HEK293T (cell line): ENCODE results near the gene PATJ.
A peak's percentile ranks its signal among the peaks of the same experiment; 100 is the strongest.
"Not testable (repeated sequence)": the region's sequence is repeated elsewhere in the genome, so short reads cannot be mapped to it uniquely, and the experiment has no call there.

Experiments used
- CTCF ChIA-PET: fragments of 350-600 bp; formaldehyde crosslinking; extraction: SDS; loops from one replicate; lab custom pipeline; 2021; ENCODE audit warnings: antibody characterized with exemption, inconsistent platforms; lab: Yijun Ruan, JAX
- POLR2A ChIA-PET: fragments of 350-600 bp; formaldehyde crosslinking; extraction: SDS; loops from one replicate; lab custom pipeline; 2020; ENCODE audit warnings: antibody characterized with exemption, inconsistent platforms; lab: Yijun Ruan, JAX
- DNase-seq: peaks from one replicate; pipeline ENCODE4 v3.0.0; 2012; ENCODE audit warnings: mixed read lengths; ENCODE audit errors: extremely low spot score
- ARNT ChIP-seq: fragments of 450-650 bp; IDR thresholded peaks from 2 replicates; pipeline ENCODE4 v1.6.1; 2017; ENCODE audit warnings: mild to moderate bottlenecking
- BHLHE40 ChIP-seq: fragments of 450-650 bp; IDR thresholded peaks from 2 replicates; pipeline ENCODE4 v1.6.1; 2016; ENCODE audit warnings: mild to moderate bottlenecking, moderate library complexity, borderline replicate concordance
- CTBP1 ChIP-seq: fragments of 450-650 bp; IDR thresholded peaks from 2 replicates; pipeline ENCODE4 v1.6.1; 2016; ENCODE audit warnings: borderline replicate concordance
- ELF4 ChIP-seq: fragments of 450-650 bp; IDR thresholded peaks from 2 replicates; pipeline ENCODE4 v1.6.1; 2017; ENCODE audit warnings: antibody characterized with exemption
- FOXA1 ChIP-seq: fragments of 450-650 bp; IDR thresholded peaks from 2 replicates; pipeline ENCODE4 v1.6.1; 2016; ENCODE audit warnings: mild to moderate bottlenecking
- FOXK2 ChIP-seq: fragments of 450-650 bp; IDR thresholded peaks from 2 replicates; pipeline ENCODE4 v1.6.1; 2016; ENCODE audit warnings: mild to moderate bottlenecking
- FOXM1 ChIP-seq: fragments of 450-650 bp; IDR thresholded peaks from 2 replicates; pipeline ENCODE4 v1.6.1; 2017; ENCODE audit warnings: mild to moderate bottlenecking, borderline replicate concordance
- HDGF ChIP-seq: fragments of 450-650 bp; IDR thresholded peaks from 2 replicates; pipeline ENCODE4 v1.6.1; 2017; ENCODE audit warnings: antibody characterized with exemption, borderline replicate concordance
- L3MBTL2 ChIP-seq: fragments of 450-650 bp; conservative IDR thresholded peaks from 2 replicates; pipeline ENCODE4 v1.6.1; 2016; ENCODE audit warnings: mild to moderate bottlenecking
- LEF1 ChIP-seq: fragments of 450-650 bp; IDR thresholded peaks from 2 replicates; pipeline ENCODE4 v1.6.1; 2017; ENCODE audit warnings: mild to moderate bottlenecking, borderline replicate concordance
- NFRKB ChIP-seq: fragments of 450-650 bp; IDR thresholded peaks from 2 replicates; pipeline ENCODE4 v1.6.1; 2016; ENCODE audit warnings: mild to moderate bottlenecking, moderate library complexity
- SP1 ChIP-seq: fragments of 450-650 bp; IDR thresholded peaks from 2 replicates; pipeline ENCODE4 v1.6.1; 2017
- SUZ12 ChIP-seq: fragments of 450-650 bp; IDR thresholded peaks from 2 replicates; pipeline ENCODE4 v1.6.1; 2016; ENCODE audit warnings: mild to moderate bottlenecking
- TARDBP ChIP-seq: fragments of 450-650 bp; IDR thresholded peaks from 2 replicates; pipeline ENCODE4 v1.6.1; 2016
- ZNF384 ChIP-seq: fragments of 450-650 bp; IDR thresholded peaks from 2 replicates; pipeline ENCODE4 v1.6.1; 2016
- TF ChIP-seq, protein P1 (sequence below): fragments of 450-650 bp; IDR thresholded peaks from 2 replicates; pipeline ENCODE4 v1.6.1; 2016

PATJ gene

DNA sequence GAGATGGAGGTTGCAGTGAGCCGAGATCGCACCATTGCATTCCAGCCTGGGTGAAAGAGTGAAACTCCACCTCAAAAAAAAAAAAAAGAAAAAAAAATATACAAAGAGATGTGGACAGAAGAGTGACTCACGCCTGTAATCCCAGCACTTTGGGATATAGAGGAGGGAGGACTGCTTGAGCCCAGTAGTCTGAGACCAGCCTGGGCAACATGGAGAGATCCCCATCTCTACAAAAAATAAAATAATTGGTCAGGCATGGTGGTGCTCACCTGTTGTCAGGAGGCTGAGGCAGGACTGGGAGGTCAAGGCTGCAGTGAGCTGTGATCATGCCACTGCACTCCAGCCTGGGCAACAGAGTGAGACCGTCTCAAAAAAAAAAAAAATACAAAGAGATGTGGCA, 31.0 kb upstream of the PATJ start:
- peak; percentile 59 for TF ChIP-seq ZNF384
- POLR2A ChIA-PET = interaction anchor here (1.2 kb wide), 1 partner anchor 33 kb away, joined by 3 read pairs; no protein-coding TSS in a partner anchor
- DNase-seq, CTCF ChIA-PET: not testable (repeated sequence)

DNA sequence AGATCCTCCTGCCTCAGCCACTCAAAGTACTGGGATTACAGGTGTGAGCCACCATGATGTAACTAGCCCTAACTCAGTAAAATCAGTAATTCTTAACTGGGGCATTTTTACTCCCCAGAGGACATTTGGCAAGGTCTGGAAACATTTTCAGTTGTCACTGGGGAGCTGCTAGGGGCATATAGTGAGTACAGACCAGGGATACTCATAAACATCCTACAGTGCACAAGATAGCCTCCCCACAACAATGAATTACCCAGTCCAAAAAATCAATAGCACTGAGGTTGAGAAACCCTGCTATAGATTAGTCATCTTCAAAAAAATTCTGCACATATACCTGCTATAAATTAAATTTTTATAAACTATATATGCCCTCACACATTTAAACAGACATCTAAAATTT, 30.3 kb upstream of the PATJ start:
- no peak for DNase-seq
- TF ChIP-seq ZNF384 (no peak), LEF1 (no peak), HDGF (no peak), ELF4 (no peak), L3MBTL2 (no peak), CTBP1 (no peak), SUZ12 (no peak), ARNT (no peak), NFRKB (no peak), FOXA1 (no peak), FOXK2 (no peak), BHLHE40 (no peak), SP1 (no peak), TARDBP (no peak), FOXM1 (no peak)
- TF ChIP-seq, protein P1, sequence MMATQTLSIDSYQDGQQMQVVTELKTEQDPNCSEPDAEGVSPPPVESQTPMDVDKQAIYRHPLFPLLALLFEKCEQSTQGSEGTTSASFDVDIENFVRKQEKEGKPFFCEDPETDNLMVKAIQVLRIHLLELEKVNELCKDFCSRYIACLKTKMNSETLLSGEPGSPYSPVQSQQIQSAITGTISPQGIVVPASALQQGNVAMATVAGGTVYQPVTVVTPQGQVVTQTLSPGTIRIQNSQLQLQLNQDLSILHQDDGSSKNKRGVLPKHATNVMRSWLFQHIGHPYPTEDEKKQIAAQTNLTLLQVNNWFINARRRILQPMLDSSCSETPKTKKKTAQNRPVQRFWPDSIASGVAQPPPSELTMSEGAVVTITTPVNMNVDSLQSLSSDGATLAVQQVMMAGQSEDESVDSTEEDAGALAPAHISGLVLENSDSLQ = no peak
- POLR2A ChIA-PET = interaction anchor here (1.2 kb wide), 1 partner anchor 32 kb away, joined by 3 read pairs; no protein-coding TSS in a partner anchor
- CTCF ChIA-PET = no interaction called here

DNA sequence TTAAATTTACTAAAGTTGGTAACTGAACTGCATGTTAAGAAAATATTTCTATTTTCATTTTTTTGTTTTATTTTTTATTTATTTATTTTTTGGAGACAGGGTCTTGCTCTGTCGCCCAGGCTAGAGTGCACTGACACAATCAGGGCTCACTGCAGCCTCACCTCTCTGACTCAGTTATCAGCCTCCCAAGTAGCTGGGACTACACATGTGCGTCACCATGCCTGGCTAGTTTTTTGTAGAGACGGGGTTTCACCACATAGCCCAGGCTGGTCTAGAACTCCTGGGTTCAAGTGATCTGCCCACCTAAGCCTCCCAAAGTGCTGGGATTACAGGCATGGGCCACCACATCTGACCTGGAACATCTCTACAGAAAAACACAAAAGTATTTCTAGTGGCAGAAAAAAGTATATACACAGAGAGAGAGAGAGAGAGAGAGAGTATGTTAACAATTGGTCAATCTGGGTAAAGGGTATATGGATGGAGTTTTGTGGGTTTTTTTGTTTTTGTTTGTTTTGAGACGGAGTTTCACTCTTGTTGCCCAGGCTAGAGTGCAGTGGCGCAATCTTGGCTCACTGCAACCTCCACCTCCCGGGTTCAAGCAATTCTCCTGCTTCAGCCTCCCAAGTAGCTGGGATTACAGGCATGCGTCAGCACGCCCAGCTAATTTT, 23.1 kb upstream of the PATJ start:
- DNase-seq, POLR2A ChIA-PET, CTCF ChIA-PET: not testable (repeated sequence)

DNA sequence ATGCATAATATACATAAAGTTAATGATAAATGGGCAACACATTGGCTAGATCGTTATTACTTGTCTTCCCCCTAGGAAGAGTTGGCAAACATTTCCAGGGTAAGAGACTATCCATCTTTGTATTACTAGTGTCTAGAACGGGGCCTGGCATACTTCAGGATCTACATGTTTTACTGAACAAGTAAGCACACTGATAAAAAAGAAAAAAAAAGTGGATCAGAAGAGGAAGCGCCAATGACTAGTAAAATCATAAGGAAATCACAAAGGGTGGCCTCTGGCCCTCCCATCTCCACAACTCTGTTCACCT, 17.8 kb upstream of the PATJ start:
- CTCF ChIA-PET = no interaction called here
- DNase-seq = no peak
- TF ChIP-seq SUZ12 (no peak), TARDBP (no peak), FOXM1 (no peak), NFRKB (no peak), L3MBTL2 (no peak), CTBP1 (no peak), ARNT (no peak), HDGF (no peak), BHLHE40 (no peak), FOXA1 (no peak), ZNF384 (no peak), ELF4 (no peak), SP1 (no peak), LEF1 (no peak), FOXK2 (no peak)
- TF ChIP-seq, protein P1 = no peak
- POLR2A ChIA-PET = no interaction called here

DNA sequence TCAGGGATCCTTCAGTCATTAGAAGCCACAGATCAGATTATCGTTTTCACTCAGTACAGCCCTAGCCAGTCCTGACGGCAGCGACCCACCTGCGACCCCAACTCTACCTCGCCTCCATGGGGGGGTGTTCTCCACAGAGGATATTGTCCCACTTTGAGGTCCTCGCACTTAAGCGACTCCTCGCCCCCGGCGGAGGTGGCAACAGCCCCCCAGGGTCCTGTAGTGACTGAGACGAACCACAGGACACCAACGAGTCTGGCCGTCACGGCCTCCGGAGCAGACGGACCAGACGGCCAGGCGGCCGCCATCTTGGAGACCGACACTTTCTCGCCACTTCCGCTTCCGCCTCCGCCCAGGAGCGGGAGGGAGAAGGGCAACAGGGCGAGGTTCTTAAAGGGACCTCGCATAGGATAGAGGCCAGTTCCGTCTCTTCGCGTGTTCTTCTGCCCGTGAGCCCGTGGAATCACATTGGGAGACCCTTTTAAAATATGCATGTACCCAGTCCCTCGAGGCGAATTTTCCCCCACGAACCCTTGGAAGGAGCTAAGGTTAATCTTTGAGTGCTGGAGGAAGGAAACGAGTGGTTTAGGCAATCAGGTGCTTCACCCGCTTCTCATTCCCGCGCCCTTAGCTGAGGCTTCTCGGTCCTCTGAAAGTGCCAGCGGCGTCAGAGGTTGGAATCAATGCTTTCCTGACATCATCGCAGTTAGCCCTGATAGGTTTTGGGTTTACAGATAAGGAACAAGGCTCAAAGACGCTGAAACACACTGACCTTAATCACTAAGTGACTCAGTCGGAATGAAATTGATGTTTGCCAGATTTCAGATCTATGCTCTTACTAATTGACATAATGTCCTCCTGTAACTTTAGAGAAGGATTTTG, 17.2 kb upstream of the PATJ start, which contains the start of gene TM2D1:
TM2D1 (minus strand) TSS at position 329 of the 882 bp plus-strand sequence; CDS start at position 308, 21 bp downstream.
- ChIA-PET CTCF (no interaction called here), POLR2A (interaction anchor here (0.6 to 1.1 kb wide), 3 partner anchors 11 to 19 kb away, joined by 3 to 4 read pairs (median 4); no protein-coding TSS in a partner anchor)
- DNase-seq = peak; percentile 98
- TF ChIP-seq TARDBP (peak; percentile 41; the same call in 1 of the 2 replicates), CTBP1 (peak; percentile 5; the same call in 1 of the 2 replicates), ARNT (no peak), ELF4 (peak; percentile 99), SUZ12 (no peak), L3MBTL2 (peak; percentile 98), FOXA1 (no peak), FOXK2 (peak; percentile 77; the same call in 1 of the 2 replicates), NFRKB (peak; percentile 96), BHLHE40 (no peak)

DNA sequence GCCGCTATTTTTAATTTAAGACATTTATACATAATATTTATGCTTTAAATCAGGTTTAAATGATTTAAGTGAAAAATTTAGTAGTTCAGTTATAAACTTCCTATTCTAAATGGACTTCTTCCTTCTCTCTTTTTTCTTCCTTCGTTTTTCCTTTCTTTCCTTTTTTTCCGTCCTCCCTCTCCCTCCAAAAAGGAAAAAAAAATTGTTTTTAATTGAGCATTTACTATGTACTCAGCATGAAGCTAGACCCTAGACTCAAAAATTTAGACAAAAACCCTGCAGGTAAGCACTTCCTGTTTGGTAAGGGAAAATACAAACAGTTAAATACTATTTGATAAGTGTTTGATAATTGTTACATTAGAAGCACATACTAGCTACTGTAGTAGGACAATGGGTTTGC, 14.7 kb upstream of the PATJ start:
- ChIA-PET CTCF (no interaction called here), POLR2A (no interaction called here)
- DNase-seq = no peak
- no peak for TF ChIP-seq SUZ12

DNA sequence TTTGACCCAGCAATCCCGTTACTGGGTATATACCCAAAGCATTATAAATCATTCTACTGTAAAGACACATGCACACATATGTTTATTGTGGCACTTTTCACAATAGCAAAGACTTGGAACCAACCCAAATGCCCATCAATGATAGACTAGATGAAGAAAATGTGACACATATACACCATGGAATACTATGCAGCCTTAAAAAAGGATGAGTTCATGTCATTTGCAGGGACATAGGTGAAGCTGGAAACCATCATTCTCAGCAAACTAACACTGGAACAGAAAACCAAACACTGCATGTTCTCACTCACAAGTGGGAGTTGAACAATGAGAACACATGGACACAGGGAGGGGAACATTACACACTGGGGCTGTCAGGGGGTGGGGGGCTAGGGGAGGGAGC, 11.6 kb upstream of the PATJ start:
- DNase-seq, POLR2A ChIA-PET, CTCF ChIA-PET: not testable (repeated sequence)
